IPS-15b (cell line): ENCODE results near the gene CBLB.
"Not testable (repeated sequence)": the region's sequence is repeated elsewhere in the genome, so short reads cannot be mapped to it uniquely, and the experiment has no call there.

Experiments used
- H3K27me3 ChIP-seq: one replicate; pipeline ENCODE4 v1.6.1; 2013; ENCODE audit warnings: low read length; ENCODE audit not compliant: control insufficient read depth, insufficient read depth
- H3K36me3 ChIP-seq: one replicate; pipeline ENCODE4 v1.6.1; 2013; ENCODE audit warnings: low read length; ENCODE audit not compliant: control insufficient read depth, insufficient read depth
- H3K4me1 ChIP-seq: one replicate; pipeline ENCODE4 v1.6.1; 2013; ENCODE audit warnings: mild to moderate bottlenecking, low read length; ENCODE audit not compliant: control insufficient read depth, insufficient read depth
- H3K4me3 ChIP-seq: one replicate; pipeline ENCODE4 v1.5.1; 2013; ENCODE audit warnings: low read depth, low read length
- H3K9ac ChIP-seq: one replicate; pipeline ENCODE4 v1.6.1; 2013; ENCODE audit warnings: low read depth, mild to moderate bottlenecking, low read length
- H3K9me3 ChIP-seq: one replicate; pipeline ENCODE4 v1.6.1; 2013; ENCODE audit warnings: mild to moderate bottlenecking, low read length; ENCODE audit not compliant: control insufficient read depth, insufficient read depth

The CBLB gene

GRCh38 chr3:105762214-105762613, 106.6 kb downstream of the CBLB start:
- H3K4me3 ChIP-seq, H3K9ac ChIP-seq, H3K27me3 ChIP-seq, H3K4me1 ChIP-seq: not testable (repeated sequence)
- Histone ChIP-seq H3K36me3 (peaks cover 11% of the 10 kb centered on the region), H3K9me3 (peaks cover 11% of the 10 kb centered on the region)

- Histone ChIP-seq H3K27me3 (no peaks in the 10 kb centered on the region), H3K4me1 (no peaks in the 10 kb centered on the region), H3K9me3 (peaks cover 11% of the 10 kb centered on the region), H3K36me3 (peaks cover 11% of the 10 kb centered on the region), H3K9ac (no peak overlapping the region), H3K4me3 (no peak overlapping the region)
Observed at GRCh38 chr3:105759442-105760078, 109.3 kb downstream of the CBLB start.

GRCh38 chr3:105758451-105758850, 110.4 kb downstream of the CBLB start:
- H3K4me1 ChIP-seq: no peaks in the 10 kb centered on the region
- H3K9me3 ChIP-seq: peaks cover 11% of the 10 kb centered on the region
- no peaks in the 10 kb centered on the region for H3K27me3 ChIP-seq
- no peak overlapping the region for H3K9ac ChIP-seq
- no peak overlapping the region for H3K4me3 ChIP-seq
- peaks cover 11% of the 10 kb centered on the region for H3K36me3 ChIP-seq

- H3K9me3 ChIP-seq: no peaks in the 10 kb centered on the region
- H3K36me3 ChIP-seq: peaks cover 9% of the 10 kb centered on the region
- no peak overlapping the region for H3K9ac ChIP-seq
- H3K4me3 ChIP-seq: no peak overlapping the region
- H3K27me3 ChIP-seq: no peaks in the 10 kb centered on the region
- no peaks in the 10 kb centered on the region for H3K4me1 ChIP-seq
Observed at GRCh38 chr3:105755121-105755886, 113.5 kb downstream of the CBLB start.

- H3K4me1 ChIP-seq: no peaks in the 10 kb centered on the region
- H3K9me3 ChIP-seq: no peaks in the 10 kb centered on the region
- no peaks in the 10 kb centered on the region for H3K27me3 ChIP-seq
- no peak overlapping the region for H3K9ac ChIP-seq
- H3K4me3 ChIP-seq: no peak overlapping the region
- no peaks in the 10 kb centered on the region for H3K36me3 ChIP-seq
Observed at GRCh38 chr3:105752791-105753415, 115.9 kb downstream of the CBLB start.

- no peaks in the 10 kb centered on the region for H3K9me3 ChIP-seq
- H3K27me3 ChIP-seq: no peaks in the 10 kb centered on the region
- H3K4me1 ChIP-seq: no peaks in the 10 kb centered on the region
- H3K36me3 ChIP-seq: no peaks in the 10 kb centered on the region
- no peak overlapping the region for H3K9ac ChIP-seq
- H3K4me3 ChIP-seq: no peak overlapping the region
Observed at GRCh38 chr3:105747696-105748095, 121.1 kb downstream of the CBLB start.

GRCh38 chr3:105747060-105747541, 121.7 kb downstream of the CBLB start:
- Histone ChIP-seq H3K9me3 (no peaks in the 10 kb centered on the region), H3K9ac (no peak overlapping the region), H3K4me1 (no peaks in the 10 kb centered on the region), H3K27me3 (no peaks in the 10 kb centered on the region), H3K36me3 (no peaks in the 10 kb centered on the region), H3K4me3 (no peak overlapping the region)

- Histone ChIP-seq H3K4me3 (no peak overlapping the region), H3K36me3 (no peaks in the 10 kb centered on the region), H3K27me3 (no peaks in the 10 kb centered on the region), H3K9me3 (no peaks in the 10 kb centered on the region), H3K4me1 (no peaks in the 10 kb centered on the region), H3K9ac (no peak overlapping the region)
Observed at GRCh38 chr3:105746231-105746996, 122.4 kb downstream of the CBLB start.

- no peak overlapping the region for H3K9ac ChIP-seq
- H3K4me3 ChIP-seq: no peak overlapping the region
- H3K9me3 ChIP-seq: no peaks in the 10 kb centered on the region
- no peaks in the 10 kb centered on the region for H3K27me3 ChIP-seq
- no peaks in the 10 kb centered on the region for H3K36me3 ChIP-seq
- H3K4me1 ChIP-seq: no peaks in the 10 kb centered on the region
Observed at GRCh38 chr3:105745046-105745445, 123.8 kb downstream of the CBLB start.

GRCh38 chr3:105744202-105744601, 124.6 kb downstream of the CBLB start:
- Histone ChIP-seq H3K27me3 (no peaks in the 10 kb centered on the region), H3K4me1 (no peaks in the 10 kb centered on the region), H3K4me3 (no peak overlapping the region), H3K9ac (no peak overlapping the region), H3K36me3 (no peaks in the 10 kb centered on the region), H3K9me3 (no peaks in the 10 kb centered on the region)

- H3K9me3 ChIP-seq: no peaks in the 10 kb centered on the region
- H3K9ac ChIP-seq: no peak overlapping the region
- no peaks in the 10 kb centered on the region for H3K36me3 ChIP-seq
- no peak overlapping the region for H3K4me3 ChIP-seq
- no peaks in the 10 kb centered on the region for H3K4me1 ChIP-seq
- H3K27me3 ChIP-seq: no peaks in the 10 kb centered on the region
Observed at GRCh38 chr3:105733356-105733755, 135.5 kb downstream of the CBLB start.
